GM21786 (cell line): ENCODE measurements around the gene VSX2.

ENCODE experiments used
- ATAC-seq: cut with Tn5 transposase; IDR thresholded peaks from one replicate; pipeline ENCODE4 v1.9.1; 2021; ENCODE audit not compliant: unreplicated experiment

Gene VSX2

DNA sequence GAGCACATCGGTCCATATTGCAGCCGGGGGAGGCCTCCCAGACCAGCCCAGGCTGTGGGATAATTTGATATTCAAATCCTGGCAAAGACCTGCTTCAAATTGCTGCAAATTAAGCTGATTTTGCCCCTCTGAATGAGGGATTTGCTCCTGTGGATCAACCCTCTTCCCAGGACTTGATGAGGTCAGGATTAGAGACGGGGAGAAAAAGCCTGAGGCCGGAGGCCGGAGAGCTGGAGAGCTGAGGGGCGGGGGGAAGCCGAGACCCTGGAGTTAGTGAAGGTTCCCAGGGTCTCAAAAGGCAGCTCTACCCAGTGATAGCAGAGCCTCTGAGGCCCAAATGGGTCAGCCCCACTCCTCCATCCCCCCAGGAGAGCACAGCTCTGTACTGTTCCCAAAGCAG is 17.5 kb upstream of the VSX2 start:
- ATAC-seq, result no peak

- ATAC-seq, result no peak
Measured at GRCh38 chr14:74223016-74223415, 16.2 kb upstream of the VSX2 start.

DNA sequence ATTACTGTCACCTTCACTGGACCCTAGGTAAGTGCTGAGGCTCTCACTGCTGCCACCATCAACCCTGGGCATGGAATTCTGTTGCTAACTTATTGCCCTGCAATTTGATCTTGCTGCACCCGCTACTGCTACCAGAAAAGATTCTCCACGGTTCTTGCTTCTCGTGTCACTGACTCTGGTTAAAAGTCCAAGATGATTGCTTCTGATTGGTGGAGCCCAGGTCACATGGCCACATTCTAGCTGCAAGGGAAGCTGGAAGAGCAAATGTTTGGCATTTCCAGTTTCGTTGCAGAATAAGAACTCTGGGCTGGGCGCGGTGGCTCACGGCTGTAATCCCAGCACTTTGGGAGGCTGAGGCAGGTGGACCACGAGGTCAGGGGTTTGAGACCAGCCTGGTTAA is 7.5 kb upstream of the VSX2 start:
- ATAC-seq, result no peak

GRCh38 chr14:74235017-74235416 is 4.2 kb upstream of the VSX2 start:
- ATAC-seq, result no peak

DNA sequence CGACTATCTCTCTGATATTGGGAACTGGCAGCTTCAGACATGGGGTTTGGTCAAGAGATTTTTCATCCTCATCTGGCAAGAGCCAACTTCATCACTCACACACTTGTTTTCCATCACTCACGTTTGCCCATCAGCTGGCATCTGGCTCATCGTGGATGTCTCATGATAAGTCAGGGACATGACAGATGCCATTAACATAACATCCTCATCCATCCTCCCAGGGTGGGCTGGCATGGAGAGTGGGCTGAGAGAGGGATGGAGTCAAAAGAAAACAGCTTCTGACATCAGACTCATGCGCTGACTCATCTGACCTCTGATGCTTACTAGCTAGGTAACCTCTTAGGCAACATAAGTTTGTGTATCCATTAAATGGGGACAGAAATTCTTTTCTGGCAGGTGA is 1.8 kb upstream of the VSX2 start:
- no peak for ATAC-seq

DNA sequence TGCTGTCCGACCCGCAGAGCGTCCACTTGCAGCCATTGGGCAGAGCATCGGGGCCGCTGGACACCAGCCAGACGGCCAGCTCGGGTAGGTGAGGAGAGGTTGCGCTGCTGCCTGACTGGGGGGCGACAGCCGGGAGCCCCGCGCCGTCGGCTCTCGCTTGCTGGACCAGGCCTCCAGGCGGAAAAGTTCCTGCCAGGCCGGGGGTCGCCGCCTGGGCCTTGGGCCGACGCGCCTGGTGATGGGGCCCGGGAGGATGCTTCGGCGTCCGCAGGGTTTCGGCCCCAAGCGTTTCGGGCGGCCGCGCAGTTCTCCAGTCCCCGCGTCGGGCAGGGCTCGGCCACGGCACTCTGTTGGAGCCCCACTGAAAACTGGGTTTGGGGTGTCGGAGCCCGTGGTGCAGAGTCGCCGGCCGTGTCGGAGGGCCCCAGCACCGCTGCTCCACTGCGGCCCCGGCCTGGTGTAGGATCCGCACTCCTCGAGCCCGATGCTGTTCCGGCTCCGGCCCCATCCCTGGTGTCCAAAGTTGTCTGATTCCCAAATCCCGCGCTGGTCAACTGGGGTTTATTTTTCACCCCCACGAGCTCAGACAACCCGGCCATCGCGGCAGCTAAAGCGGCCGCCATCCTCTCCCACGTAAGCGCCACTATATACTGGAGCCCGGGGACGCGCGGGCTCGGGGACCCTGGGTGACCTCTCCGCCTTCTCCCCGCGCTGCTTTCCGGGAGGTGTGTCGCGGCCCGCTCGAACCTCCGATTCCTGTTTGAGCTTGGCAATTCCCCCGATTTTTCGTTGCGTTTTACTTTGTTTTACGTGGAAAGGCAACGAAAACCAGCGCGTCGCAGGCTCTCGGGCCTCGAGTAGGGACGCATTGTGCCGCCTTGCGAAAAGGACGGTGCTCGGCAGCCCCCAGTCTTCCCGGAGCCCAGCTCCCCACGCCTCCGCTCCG is 872 bp downstream of the VSX2 start:
- no peak for ATAC-seq

DNA sequence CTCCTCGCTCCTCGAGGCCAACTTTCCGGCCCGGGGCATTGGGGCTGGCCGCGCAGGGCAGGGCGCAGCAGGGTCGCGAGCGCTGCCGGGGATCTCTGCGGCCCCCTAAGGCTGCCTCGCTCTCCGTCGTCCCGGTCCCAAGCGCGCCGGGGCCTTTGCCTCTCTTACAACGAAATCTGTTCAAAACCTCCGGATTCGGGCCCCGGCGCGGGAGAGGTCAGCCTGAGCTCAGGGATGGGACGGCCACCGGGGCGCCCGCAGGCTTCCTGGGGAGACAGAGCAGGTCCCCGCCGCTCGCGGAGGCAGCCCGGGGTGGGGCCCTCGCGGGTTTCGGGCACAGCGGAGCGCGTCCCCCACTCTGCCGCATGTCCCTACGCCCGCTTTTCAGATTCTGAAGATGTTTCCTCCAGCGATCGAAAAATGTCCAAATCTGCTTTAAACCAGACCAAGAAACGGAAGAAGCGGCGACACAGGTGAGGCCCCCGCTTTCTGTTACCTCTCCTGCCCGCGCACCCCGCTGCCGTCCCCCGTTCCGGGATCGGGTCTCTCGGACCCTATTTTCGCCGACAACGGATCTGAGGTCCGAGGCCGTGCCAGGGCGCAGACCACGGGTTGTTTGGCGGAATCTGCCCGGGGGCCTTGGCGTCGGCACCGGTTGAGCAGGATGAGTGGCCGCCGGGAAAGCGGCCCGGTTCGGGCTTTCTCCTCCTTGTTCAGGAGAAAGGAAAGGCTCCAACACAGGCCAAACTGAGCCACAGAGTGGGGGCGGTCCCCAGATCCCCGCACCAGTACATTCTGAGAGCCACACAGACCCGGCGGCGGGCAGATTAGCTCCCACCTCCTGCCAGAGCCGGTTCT is 1.8 kb downstream of the VSX2 start:
- no peak for ATAC-seq

DNA sequence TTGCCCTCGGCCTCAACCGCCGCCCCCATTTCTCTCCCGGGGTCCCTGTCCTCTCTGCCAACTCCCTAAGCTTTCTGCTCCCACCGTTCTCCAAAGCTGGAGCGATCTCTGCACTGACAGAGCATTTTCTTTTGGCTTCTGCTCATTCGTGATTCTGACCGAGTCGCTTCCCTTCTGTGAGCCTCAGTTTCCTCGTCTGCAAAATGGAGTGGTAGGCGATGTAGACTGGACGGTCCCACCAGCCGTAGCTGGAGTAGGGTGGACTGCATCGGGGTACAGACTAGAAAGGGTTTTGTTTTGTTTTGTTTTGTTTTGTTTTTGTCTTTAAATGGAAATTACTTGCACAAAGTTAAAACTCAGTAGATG is 2.4 kb downstream of the VSX2 start:
- ATAC-seq, result no peak

DNA sequence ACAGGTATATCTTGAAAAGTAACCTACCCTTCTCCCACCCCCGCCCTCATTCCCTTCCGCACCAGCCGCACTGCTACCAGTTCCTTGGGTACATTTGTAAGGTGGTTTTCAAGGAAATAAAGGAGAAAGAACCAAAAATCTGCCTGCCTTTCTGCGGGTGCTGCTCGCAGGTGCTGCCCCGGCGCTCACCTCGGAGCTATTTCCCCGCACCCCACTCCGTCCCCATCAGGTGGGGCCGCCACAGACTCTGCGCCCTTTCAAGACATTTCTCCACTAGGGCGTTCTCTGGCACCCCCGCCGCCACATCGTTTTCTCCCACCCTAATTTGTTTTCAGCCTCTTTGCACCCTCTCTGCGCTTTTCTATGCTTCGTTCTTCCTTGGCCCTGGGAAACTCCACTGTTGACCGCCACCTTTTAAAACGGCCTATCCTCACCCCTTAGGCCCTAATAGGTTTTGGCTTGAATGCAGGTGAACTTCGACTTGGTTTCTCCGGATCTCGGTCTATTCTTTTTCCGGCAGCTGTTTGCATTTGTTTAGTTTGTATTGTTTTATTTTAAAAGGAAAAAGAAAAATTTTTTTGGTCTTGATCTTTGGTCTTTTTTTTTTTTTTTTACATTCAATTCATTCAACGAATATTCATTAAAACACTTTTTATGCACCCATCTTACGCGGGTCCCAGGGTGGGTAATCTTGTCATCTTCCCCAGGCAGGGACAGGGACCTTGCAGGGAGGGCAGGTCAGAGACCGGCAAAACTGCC is 3.0 kb downstream of the VSX2 start:
- ATAC-seq, result no peak

DNA sequence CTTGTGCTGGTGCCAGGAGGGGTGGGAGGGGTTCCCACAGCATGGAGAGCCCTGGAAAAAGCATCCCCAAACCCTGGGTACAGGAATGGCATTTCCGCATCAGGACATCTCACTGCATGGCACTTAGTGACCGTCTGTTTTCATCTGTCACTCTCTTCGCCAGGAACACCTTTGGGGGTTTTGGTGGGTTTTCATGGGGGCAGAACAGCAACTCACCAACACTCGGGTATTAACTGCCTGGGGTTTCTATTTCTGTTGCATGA is 3.5 kb downstream of the VSX2 start:
- no peak for ATAC-seq

DNA sequence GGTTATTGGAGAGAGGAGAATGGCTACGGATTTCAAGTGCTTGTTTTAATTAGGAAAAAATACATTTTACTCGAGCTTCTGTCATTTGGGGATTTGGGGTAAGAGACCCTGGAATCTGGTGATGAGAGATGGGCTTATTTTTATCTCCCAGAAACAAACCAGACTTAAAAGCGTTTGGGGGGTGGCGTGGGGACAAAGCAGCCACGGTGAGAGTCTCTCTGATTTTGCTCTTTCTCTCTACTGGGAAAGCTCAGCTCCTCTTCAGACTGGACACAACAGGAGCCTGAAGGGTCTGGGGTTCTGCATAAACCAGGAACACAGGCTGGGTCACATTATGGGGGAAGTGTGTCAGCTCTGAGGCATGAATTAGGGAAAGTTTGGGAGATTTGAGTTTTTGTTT is 3.8 kb downstream of the VSX2 start:
- ATAC-seq, result no peak

DNA sequence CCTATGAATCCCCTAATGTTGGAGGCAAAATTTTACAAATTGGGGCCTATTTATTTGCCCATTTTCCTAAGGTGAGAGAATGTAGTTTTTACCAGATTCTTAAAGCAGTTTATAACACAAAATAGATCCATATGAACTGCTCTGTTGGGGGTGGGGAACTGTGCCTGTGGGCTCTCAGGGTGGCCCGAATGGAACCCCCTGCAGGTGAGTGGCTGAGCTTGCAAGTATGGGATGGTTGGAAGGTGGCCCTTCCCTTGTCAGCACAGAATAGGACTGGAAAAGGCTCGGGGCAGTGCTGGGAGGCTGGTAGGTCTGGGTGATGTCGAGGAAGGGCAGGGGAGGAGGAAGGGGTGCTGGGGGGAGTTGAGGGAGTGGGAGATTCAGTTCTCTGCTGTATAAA is 4.9 kb downstream of the VSX2 start:
- ATAC-seq, result no peak

- no peak for ATAC-seq
Measured at GRCh38 chr14:74245292-74245691, 6.0 kb downstream of the VSX2 start.

GRCh38 chr14:74246542-74246941 is 7.3 kb downstream of the VSX2 start:
- ATAC-seq, result no peak

DNA sequence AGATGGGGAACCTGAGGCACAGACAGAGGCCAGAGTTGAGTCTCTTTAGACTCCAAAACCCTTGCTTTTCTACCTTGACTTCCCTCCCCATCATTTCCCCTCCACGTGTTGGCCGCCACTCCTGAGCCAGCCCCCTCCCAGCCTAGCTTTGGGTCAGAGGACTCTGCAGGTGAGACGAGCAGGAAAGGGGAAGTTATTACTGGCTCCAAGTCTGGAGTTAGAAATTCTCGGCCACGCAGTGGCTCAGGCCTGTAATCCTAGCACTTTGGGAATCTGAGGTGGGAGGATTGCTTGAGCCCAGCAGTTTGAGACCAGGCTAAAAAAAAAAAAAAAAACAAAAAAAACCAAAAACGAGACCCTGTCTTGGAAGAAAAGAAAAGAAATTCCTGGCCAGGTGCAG is 8.8 kb downstream of the VSX2 start:
- ATAC-seq, result no peak

- ATAC-seq, result no peak
Measured at GRCh38 chr14:74249433-74250375, 10.5 kb downstream of the VSX2 start.

DNA sequence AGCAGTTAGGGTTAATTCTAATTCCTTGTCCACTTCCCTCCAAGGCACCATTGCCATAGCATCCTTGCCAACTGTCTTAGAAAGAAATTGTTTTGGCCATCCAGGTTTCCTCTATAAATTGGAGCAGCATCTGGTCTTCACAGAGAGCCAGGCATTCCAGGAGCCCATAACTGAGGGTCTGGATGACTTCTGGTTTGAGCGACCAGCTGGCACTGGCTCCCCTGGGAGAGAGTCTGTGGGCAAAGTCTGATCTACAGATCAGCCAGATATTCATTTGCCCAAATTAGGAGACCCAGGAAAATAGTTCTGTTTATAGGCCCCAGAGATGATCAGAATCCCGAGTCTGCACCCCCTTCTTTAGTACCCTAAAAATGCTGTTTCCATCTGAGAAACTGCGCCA is 16.0 kb downstream of the VSX2 start:
- no peak for ATAC-seq

- ATAC-seq, result no peak
Measured at GRCh38 chr14:74257078-74257940, 18.1 kb downstream of the VSX2 start.

- ATAC-seq, result no peak
Measured at GRCh38 chr14:74257941-74258763, 18.9 kb downstream of the VSX2 start.
